Measurements from ENCODE around the gene UPK1A.
A peak's percentile ranks its signal among the peaks of the same experiment; 100 is the strongest.

The UPK1A gene

DNA sequence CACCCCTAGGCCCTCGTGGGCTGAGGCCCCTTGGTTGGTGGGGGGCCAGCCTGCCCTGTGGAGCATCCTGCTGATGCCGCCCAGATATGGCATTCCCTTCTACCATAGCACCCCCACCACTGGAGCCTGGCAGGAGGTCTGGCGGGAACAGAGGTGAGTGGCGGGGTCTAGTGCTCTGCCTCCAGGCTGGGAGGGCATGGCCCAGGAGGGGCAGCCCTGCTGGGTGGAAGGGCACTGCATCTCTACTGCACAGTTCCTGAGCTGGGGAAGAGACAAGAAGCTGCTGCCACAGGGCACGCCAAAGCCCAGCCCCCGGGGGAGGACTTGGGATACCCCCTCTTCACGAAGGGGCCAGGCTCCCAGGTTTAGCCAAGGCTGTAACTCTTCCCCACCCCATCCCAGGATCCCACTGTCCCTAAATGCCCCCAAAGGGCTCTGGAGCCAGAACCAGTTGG is 49.1 kb downstream of the UPK1A start:
- no peak for DNase-seq (ENCODE audit: low read depth)
- TF ChIP-seq, protein P1, sequence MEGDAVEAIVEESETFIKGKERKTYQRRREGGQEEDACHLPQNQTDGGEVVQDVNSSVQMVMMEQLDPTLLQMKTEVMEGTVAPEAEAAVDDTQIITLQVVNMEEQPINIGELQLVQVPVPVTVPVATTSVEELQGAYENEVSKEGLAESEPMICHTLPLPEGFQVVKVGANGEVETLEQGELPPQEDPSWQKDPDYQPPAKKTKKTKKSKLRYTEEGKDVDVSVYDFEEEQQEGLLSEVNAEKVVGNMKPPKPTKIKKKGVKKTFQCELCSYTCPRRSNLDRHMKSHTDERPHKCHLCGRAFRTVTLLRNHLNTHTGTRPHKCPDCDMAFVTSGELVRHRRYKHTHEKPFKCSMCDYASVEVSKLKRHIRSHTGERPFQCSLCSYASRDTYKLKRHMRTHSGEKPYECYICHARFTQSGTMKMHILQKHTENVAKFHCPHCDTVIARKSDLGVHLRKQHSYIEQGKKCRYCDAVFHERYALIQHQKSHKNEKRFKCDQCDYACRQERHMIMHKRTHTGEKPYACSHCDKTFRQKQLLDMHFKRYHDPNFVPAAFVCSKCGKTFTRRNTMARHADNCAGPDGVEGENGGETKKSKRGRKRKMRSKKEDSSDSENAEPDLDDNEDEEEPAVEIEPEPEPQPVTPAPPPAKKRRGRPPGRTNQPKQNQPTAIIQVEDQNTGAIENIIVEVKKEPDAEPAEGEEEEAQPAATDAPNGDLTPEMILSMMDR (IDR thresholded peaks at IDR 0.05; ENCODE audit: control insufficient read depth, insufficient read depth, low read depth, low read length, missing control alignments), result no peak
- H3K4me3 ChIP-seq (ENCODE audit: control insufficient read depth, low read depth, low read length), result no peak overlapping the region

DNA sequence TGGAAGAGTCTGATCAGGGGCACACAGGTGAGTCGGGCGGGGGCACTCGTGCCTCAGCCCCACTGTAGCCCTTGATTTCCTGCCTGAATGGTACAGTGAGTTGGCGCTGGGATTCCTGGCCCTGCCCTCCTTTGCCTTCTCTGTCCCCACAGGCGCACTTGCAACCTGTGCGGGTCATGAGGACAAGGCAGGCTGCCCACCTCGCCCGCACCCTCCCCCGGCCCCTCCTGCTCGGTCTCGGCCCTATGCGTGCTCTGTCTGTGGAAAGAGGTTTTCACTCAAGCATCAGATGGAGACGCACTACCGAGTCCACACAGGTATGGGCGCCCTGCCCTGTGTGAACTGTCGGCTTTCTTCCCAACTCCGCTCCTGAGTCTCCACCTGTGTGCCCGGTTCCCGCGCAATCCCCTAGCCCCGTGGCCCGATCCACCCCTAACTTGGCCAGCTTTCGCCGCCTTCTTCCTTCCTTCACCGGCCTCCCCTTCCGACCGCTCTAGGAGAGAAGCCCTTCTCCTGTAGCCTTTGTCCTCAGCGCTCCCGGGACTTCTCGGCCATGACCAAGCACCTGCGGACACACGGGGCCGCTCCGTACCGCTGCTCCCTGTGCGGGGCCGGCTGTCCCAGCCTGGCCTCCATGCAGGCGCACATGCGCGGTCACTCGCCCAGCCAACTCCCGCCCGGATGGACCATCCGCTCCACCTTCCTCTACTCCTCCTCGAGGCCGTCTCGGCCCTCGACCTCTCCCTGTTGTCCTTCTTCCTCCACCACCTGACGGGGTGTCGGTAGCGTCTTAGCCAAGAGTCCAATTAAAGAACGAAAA is 49.9 kb downstream of the UPK1A start:
- DNase-seq (ENCODE audit: low read depth), result no peak
- TF ChIP-seq, protein P1 (IDR thresholded peaks at IDR 0.05; ENCODE audit: control insufficient read depth, insufficient read depth, low read depth, low read length, missing control alignments), result no peak
- H3K4me3 ChIP-seq (ENCODE audit: control insufficient read depth, low read depth, low read length), result peak overlapping the region; percentile 94

DNA sequence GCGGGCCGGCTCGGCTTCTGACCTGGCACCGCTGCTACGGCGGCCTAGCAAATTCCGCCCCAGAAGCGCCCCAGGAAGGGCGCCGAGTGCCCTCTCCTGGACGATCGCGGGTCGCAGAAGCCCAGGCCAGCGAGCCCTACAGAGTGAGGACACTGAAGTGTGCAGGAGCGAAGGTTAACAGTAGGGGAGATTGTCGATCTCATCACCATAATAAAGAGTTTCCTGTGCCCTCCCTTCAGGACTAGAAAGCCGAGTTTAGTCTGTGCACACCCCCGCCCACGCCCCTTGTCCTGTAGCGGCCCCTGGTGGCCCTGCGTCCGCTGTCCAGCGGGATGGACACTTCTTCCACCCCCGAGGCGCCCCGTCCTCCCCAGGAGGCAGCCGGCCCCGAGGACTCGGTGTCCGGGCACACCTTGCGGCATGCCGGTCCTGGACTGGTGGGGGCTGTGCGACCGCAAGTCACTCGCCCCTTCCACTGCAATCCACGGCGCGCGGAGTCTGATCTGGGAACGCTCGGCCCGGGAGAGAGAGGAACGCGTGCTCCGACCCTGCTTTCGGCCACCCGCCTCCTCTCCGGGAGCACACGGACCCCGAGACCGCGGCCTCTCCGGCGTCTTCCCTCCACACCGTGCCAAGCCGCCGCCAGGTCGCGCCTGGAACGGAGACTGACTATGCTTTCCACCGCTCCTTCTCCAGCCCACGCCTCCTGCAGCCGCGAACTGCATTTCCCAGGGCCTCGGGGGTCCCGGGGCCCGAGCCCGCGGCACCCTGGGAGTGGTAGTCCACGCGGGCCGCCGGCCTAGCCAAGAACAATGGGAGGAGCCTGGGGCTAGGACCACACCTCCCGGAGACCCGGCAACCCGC is 50.7 kb downstream of the UPK1A start:
- TF ChIP-seq, protein P1 (IDR thresholded peaks at IDR 0.05; ENCODE audit: control insufficient read depth, insufficient read depth, low read depth, low read length, missing control alignments), result peak; percentile 91
- peak; percentile 33 for DNase-seq (ENCODE audit: low read depth)
- peak overlapping the region; percentile 94 for H3K4me3 ChIP-seq (ENCODE audit: control insufficient read depth, low read depth, low read length)

DNA sequence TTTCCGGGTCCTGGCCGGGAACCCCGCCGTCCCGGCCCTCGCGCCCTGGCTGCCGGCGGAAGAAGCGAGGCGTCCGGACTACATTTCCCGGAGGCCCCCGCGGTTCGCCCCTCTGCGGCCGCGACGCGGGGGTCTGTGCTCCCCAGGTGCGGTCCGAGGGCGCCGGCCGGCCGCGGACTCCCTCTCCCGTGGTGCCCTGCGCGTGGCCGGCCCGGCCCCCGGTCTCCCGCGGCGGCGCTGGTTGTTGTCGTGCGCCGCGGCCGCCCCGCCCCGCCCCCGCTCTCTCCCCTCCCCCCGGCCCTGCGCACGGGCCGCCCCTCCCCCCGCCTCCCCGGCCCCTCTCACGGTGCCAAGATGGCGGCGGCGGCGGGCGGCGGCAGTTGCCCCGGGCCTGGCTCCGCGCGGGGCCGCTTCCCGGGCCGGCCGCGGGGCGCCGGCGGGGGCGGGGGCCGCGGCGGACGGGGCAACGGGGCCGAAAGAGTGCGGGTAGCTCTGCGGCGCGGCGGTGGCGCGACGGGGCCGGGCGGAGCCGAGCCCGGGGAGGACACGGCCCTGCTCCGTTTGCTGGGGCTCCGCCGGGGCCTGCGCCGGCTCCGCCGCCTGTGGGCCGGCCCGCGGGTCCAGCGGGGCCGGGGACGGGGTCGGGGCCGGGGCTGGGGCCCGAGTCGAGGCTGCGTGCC is 51.5 kb downstream of the UPK1A start, which contains the start of gene KMT2B:
Gene KMT2B, plus strand, starts transcription at position 339 of the 680 bp plus-strand sequence. Its CDS starts 16 bp downstream, at position 355.
- TF ChIP-seq, protein P1 (IDR thresholded peaks at IDR 0.05; ENCODE audit: control insufficient read depth, insufficient read depth, low read depth, low read length, missing control alignments), result no peak
- peak; percentile 71 for DNase-seq (ENCODE audit: low read depth)
- H3K4me3 ChIP-seq (ENCODE audit: control insufficient read depth, low read depth, low read length), result peak within 1 kb of the TSS; percentile 94

DNA sequence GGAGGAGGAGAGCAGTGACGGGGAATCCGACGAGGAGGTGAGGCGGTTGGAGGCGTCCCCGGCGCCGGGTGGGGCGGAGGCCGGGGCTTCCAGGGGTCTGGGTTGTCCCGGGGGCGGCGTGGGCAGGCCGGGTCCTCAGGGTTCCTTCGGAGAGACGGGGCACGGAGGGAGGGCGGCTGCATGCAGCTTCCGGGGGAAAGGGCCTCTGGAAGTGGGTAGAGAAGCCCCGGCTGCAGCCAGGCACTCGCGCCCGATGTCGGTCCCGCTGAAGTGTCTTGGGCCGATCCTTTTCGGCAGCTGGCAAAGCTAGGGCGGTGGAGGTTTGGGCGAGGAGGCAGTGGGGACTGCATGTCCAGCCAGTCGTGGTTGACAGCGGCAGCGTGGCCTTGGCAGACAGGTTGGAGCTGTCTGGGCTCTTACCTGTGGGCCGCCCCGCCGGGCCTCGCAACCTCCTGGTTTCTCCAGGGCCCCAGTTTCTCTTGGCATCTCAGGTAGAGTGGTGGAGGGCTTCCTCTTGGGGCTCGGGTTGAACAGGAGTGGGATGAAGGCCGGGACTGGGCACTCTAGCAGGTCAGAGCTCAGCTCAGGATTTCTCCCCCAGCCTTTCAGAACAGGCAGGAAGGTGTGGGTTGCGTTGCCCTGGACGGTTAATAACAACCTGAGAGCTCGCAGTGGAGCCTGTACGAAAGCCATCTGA is 52.2 kb downstream of the UPK1A start:
- H3K4me3 ChIP-seq (ENCODE audit: control insufficient read depth, low read depth, low read length), result peak overlapping the region; percentile 64
- TF ChIP-seq, protein P1 (IDR thresholded peaks at IDR 0.05; ENCODE audit: control insufficient read depth, insufficient read depth, low read depth, low read length, missing control alignments), result no peak
- DNase-seq (ENCODE audit: low read depth), result no peak

Measured in AG09309 (cell line).